NCI-H146 (cell line): ENCODE data around the gene VAMP4.
A peak's percentile ranks its signal among the peaks of the same experiment; 100 is the strongest.
"Not testable (repeated sequence)": the region's sequence is repeated elsewhere in the genome, so short reads cannot be mapped to it uniquely, and the experiment has no call there.

Source experiments
- DNase-seq: peaks from one replicate; lab custom pipeline; 2025; lab: John Stamatoyannopoulos, UW

VAMP4 gene

DNA sequence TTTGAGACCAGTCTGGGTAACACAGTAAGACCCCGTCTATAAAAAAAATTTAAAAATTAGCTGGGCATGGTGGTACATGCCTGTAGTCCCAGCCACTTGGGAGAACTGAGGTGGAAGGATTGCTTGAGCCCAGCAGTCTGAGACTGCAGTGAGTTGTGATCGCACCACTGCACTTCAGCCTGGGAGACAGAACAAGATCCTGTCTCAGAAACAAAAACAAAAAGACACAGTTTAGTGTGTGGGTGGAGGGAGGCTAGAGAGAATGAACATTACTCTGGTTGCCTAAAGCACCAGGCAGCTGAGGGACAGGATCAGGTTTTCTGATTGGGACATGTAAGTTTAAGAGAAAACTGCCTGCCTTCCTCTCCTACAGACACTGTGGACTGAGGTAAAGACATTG lies 42.3 kb downstream of the VAMP4 start:
- DNase-seq: no peak

DNA sequence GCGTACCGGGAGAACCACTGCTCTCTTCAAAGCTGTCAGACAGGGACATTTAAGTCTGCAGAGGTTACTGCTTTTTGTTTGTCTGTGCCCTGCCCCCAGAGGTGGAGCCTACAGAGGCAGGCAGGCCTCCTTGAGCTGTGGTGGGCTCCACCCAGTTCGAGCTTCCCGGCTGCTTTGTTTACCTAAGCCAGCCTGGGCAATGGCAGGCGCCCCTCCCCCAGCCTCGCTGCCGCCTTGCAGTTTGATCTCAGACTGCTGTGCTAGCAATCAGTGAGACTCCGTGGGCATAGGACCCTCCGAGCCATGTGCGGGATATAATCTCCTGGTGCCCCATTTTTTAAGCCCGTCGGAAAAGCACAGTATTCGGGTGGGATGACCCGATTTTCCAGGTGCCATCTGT lies 46.1 kb downstream of the VAMP4 start:
- not testable (repeated sequence) for DNase-seq

DNA sequence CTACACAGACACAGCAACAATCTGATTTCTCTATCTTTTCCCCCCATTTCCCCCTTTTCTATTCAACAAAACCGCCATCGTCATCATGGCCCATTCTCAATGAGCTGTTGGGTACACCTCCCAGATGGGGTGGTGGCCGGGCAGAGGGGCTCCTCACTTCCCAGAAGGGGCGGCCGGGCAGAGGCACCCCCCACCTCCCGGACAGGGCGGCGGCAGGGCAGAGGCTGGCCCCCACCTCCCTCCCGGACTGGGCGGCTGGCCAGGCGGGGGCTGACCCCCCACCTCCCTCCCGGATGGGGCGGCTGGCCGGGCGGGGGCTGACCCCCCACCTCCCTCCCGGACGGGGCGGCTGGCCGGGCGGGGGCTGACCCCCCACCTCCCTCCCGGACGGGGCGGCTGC lies 48.3 kb downstream of the VAMP4 start:
- DNase-seq: not testable (repeated sequence)

DNA sequence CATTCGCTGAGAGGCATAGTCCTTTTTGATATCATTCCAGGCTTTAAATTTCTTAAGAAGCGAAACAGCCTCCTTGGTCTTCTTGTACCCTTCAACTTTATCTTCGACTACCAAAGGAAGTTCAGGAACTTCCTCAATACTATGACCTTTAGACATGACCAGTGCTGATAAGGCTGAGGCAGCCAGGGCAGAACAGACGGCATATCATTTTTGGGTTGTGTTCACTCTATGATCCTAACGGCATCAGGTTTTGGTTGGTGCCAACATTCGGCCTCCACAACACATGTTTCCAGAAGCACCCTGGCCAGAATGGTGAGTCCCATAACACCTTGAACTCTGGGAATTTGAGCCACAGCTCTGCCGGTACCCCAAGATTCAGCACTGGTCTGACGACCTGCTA lies 58.0 kb downstream of the VAMP4 start:
- no peak for DNase-seq

DNA sequence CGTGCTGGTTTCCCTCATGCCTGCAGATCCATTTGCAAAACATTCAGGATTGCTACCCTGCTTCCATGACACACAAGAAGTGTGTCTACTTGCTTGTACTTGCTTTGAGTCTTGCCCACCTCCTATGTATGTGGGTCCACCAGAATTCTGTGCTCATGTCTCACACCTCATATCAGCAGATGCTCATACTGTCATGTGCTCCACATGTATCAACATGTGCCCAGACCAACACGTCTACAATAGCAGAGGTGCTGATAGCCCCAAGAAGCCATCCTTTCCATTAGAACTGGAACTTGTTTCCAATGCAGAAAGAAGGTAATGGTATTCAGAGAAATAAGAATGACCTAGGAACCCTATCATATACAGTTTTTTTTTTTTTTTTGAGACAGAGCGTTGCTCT lies 61.5 kb downstream of the VAMP4 start:
- DNase-seq: no peak

DNA sequence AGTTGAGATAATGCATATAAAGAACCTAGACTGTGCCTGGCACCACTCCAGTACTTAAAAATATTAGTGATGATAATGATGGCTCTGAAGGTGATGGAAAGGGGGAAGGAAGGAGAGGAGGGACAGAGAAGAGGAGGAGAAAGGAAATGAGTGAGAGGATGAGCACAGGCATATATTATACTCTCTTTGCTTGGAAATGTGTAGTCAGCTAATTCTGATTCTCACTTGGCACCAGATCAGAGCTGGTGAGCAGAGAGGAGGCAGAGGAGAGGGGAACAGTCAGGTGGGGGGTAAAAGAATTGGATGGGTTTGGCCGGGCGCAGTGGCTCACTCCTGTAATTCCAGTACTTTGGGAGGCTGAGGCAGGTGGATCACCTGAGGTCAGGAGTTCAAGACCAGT lies 65.0 kb downstream of the VAMP4 start:
- DNase-seq: no peak

DNA sequence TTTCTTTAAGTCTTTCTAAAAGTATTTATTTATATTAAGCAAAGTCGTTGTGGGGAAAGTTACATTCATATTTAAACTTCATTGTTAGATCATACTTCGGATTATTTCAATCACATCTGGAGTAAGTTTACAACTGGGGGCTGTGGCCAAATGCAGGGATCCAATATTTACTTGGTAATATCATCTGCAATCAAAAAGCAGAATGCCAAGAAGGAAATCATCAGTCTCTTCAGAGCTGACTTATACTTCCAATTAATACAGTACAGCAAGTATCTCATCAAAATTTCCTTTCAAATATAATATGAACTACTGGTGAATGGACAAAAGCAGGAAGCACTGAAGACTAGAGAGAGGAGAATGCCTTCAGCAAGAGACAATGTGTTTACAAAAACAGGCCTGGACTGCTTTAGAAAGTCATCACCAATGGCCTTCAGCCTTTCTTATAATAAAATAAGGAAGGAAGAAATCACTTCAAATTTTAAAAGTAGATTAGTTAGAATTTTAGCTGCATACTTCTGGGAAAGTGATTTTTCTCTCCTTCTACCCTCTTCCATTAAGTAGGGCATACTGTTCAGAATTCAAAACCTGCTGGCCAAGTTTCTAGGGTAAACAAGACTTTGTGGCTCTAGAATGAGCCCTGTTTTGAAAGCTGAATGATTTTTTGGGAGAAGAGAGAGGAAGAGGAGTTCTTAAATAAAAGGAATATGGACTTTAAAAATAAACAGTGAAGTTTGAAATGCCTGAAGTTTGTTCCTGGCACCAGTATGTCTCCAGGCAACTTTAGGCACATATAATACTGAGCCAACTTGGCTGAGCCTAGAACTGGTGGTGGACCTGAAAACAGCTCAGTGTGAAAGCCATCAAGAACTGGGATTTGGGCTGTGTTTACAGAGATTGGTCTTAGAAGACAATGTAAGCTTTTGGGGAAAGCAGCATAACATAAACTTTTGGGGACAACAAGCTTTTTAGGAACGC lies 67.1 kb downstream of the VAMP4 start:
- no peak for DNase-seq

DNA sequence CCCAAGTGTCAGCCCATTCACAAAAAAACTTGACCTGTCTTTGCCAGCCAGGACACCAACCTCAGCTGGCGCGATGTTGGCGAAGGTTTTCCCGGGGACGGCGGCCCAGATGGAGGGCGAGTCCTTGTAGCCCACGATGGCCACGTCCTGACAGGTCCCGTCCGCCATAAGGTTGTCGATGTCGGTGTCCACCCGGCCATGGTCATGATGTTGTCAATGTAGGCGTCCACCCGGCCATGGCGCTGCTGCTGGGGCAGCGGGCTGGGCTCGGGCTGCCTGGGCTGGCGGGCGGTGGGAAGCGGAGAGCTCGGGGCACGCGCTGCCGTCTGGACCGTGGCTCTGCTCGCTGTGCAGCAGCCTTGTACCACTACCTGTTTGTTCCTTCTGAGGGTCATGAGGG lies 71.1 kb downstream of the VAMP4 start:
- no peak for DNase-seq

DNA sequence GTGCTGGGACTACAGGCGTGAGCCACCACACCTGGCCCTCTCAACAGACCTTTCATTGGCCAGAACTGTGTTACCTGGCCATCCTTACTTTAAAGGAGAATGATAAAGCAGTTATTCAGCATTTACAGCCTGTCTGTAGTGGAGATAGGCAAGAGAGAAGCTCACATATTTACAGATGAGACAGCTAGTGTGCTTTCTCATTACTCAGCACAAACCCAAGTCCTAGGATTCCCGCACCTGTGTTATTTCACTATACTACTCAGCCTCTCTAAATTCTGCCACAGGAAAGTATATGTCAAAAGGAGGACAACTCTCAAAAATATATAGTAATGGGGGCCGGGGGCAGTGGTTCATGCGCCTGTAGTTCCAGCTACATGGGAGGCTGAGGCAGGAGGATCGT lies 73.5 kb downstream of the VAMP4 start:
- no peak for DNase-seq

DNA sequence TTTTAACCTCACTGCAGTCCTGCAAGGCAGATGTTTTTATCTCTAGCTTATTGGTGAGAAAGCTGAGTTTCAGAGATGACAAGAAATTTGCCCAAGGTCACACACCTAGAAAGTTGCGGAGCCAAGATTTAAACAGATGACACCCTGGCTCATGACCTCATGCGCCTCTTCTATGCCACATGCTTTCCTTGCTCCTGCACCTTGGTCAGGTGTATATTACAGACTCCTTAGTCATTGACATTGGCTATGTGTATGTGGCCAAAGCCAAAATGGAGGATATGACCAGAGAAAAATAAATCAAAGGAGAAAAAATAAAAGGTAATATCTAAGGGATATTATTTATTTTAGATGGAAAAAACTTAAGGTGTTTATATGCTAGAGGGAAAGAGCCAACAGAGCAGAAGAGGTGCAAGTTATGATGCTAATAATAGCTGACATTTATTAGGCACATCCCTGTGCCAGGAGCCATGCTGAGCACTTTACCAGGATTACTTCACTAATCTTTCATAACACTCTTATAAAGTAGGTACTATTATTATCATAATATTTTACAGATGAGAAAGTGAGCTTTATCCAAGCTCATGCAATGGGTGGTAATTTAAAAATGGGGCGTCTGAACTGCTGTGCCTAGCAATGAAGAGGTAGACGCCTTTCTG lies 75.6 kb downstream of the VAMP4 start:
- no peak for DNase-seq

DNA sequence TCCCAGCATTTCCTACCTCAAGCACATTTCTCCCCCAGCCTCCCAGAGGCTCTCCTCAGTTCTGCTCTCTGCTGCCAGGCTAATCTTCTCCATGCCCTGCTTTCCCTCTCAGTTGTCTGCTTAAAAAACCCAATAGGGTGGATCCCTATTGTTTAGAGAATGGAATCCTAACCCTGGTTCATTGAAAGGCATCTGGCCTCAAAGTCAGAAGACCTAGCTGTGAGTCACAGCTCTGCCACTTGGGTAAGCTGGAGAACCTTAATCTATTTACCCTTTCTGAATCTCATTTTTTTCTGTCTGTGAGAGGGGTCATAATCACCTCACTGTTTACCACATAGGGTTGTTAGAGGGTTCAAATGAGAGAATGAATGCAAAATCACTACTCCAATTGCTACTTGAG lies 76.9 kb downstream of the VAMP4 start:
- no peak for DNase-seq

DNA sequence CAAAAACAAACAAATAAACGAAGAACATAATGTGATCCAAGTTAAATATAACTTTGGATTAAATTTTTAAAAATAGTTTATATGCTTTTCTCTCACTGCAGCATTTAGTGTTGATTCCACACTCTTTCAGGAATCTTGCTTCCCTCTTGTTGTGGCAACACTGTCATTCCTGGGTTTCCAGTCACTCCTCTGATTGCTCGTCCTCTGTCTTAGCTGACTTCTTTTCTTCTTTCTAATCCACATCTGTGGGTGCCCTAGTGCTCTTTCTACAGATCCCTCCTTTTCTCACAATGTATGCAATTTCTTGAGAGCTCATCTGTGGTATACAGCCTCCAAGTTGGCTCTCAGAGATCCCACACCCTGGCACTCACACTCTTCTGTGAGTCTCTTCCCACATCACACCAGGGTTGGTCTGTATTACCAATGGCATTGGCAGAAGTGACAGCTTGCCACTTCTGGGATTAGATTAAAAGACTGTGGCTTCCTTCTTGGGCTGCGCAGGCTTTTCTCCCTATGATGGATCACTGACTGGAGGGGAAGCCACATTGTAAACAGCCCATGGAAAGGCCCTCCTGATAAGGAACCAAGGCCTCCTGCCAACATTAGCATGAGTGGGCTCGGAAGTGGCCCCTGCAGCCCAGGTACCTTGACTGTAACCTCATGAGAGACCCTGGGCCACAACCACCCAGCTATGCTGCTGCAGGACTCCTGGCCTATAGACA lies 77.8 kb downstream of the VAMP4 start:
- DNase-seq: no peak

DNA sequence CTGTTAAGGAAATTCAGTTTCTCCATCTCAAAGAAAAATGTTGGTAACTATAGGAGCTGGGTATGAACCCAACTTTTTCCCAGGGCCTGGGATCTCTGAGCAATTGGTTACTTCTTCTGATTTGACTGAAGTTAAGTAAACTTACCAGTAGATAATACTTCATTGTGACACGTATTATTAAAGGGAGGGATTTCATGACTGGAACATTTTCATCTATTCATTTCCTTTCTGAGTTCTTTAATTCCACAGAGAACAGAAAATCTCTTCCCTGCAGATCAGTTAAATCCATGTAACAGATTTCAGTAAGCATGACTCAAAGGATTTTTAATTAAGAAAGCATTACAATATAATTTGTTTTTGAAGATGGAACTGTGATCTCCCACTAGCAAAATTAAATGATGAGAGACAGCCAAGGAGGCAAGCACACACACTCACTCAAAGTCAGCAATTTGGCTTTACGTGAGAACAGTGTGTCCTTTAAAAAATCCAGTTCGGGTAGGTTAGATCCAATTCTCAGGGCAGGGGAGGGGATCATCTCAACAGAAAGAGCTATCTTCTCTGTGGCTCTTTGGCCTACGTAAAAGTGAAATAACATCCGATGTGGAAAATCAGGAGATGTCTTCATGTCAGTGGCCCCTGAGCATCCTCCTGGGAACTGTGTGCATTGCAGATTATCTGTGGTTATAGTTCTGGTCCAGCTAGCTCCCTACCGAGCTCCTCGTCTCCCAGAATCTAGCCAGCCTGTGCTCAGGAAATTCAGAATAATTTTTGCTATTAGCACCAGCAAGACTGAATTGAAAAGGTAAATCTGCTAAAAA lies 78.6 kb downstream of the VAMP4 start:
- no peak for DNase-seq

DNA sequence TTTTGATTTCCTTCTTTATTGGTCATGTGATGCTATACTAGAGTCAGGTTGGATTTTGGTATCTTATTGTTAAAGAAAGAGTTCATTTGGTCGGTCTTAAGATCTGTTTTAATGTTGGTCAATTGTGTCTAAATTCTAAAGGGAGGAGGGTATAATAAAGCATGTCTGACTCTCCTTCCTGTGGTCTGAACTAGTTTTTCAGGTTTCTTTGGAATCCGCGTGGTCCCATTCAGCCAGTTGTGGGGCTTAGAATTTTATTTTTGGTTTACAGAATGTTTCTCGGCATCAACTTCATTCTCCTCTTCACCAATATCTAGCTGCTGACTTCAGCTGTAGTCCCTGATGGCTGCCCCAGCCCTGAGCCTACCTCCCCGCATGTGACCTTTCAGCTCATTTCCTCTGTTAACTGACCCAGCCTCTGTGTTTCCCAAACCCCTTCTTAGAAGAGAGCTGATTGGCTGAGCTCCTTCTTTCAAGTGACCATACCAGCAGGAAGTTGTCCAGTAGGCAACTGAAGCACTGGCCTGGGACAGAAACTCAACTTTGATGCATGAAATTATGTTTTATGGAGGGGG lies 80.7 kb downstream of the VAMP4 start:
- no peak for DNase-seq

DNA sequence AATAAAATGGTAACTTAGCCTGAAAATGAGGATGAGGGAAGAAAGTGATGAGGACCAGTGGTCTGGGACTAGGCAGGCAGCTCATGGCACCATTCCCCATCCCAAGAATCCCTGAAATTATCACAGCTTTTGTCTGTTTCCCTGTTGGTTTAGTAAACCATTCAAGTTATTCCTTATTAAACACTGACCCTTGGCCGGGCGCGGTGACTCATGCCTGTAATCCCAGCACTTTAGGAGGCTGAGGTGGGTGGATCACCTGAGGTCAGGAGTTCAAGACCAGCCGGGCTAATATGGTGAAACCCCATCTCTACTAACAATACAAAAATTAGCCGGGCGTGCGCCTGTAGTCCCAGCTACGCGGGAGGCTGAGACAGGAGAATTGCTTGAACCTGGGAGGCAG lies 85.7 kb downstream of the VAMP4 start:
- not testable (repeated sequence) for DNase-seq

DNA sequence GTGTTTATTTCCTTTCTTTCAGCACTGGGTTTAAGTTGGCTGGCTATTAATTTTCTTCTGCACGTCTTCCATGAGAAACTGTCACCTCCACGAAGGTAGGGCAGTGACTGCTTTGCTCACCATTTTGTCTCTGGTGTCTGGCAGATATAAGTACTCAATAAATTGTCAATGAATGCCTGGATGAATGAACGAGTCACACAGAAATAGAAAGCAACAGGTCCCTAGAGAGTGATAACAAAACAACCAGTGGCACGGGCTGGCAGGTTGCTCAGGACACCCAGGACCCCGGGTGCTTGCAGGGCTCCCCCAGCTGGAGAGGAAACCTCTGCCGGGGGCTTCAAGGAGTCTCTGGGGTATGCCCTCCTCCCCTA lies 86.1 kb downstream of the VAMP4 start:
- no peak for DNase-seq

DNA sequence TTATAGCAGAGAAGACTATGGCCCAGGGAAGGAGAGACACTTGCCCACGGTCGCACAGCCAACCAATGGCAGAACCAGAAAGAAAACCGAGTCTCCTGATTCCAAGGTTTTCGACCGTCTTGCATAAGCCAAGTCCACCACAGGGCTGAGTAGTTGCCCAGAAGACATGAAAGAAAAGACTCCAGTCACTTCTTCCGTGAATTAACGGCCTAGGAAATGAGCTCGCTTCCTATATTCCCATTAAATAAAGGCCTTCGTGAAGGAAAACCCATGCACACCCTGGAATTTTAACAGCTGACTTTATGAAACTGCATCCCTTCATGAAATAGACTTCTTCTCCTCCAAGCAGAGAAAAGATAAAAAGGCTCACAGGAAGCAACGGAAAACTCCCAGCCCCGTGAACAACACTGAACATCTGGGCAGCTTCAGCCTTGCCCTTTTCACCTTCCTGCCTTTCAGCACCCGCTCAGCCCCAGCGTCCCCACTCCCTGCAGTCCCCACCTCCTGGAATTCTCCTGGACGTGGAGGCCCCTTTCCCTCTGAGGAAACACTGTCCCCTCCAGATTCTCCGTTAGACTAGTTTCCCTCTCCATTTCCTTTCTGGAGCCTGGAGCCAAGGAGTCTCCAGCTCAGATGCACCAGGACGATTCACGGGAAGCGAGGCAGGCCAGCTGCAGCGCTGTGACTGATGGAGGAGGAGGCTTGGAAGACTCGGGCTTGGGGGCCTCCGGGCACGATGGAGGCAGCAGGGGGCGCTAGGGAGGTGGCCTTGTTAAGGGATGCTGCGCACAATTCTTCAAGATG lies 86.7 kb downstream of the VAMP4 start:
- peak; percentile 66 for DNase-seq

DNA sequence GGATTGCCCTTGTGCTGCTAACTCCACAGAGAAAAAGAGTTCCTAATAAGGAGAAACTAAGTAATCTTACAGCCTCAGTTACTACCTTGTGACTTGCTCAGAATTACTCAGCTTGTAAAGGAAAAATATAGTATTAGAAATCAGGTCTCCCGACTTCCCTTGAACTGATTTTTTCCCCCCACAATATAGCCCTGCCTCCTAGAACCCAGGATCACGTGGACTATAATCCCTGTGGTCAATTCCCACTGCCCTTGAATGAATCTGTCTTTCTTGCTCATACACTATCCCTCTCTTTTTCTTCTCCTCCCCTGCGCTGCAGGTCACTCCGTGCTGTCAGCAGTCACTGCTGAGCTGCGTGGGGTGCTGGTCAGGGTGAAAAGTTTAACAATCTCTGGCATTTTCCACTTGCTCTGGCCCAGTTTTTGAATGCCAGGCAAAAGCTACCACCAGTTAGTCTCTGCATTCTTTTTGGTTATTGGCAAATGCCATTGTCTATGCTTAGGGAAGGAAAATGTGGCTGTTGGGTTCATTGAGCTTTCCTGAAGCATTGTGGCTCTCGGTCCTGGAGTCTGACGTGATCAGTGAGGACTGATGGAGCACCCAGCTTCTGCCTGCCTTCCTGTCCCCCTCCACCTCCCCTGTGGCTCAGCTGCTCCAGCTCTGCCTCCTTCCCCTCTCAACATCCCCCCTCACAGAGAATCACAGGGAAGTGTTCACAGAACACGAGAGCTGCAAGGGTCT lies 87.5 kb downstream of the VAMP4 start:
- no peak for DNase-seq

DNA sequence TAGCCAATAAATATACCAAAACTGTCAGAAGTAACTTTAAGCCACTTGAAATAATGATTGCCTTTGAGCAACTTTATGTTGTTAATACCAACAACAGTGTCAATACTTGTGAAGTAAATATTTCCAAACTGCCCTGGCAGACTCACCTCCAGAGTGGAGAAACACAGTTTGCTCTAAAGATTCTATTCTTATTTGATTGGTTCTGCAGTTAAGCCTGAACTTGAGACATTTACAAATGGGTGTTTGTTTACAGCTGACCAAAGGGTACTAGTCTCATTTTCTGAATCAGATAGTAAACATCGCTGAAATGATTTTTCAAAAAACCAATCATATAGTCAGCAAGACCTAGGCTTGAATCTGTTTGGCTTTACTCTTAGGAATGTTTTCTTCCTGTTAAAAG lies 88.1 kb downstream of the VAMP4 start:
- no peak for DNase-seq

DNA sequence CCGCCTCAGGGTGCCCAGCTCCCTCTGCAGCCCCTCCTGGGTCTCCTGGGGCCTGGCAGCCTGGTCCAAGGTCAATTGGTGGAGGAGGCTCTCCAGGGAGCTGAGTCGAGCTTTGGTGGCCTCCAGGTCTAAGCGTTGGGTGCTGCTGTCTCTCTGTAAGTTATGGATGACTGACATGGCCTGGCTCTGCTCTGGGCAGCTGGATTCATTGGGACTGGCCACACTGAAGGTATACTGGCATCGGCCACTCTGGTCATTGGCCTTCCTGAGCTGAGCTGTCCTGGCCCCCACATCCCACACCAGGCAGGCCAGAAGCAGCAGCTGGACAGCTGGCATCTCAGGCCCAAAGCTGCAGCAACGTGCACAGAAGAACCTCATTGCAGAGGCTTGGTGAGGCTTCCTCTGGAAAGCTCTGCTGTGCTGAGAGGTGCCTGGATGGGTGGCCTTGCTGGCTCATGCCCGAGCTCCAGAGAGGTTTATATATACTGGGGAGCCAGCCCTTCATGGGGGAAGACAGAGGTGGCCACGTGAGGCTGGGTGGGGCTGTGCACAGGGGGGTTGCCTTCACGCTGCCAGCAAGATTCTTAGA lies 89.5 kb downstream of the VAMP4 start, which contains the start of gene MYOC:
Gene MYOC, minus strand, starts transcription at position 455 of the 589 bp plus-strand sequence. Its CDS starts 77 bp downstream, at position 378.
- no peak for DNase-seq
